ENCODE measurements around the gene COL6A2. TPM values are rescaled to one million over a fixed set of nuclear protein-coding genes. Genes with fewer than 3 reads are reported as not detected.
"Not testable (repeated sequence)": the region's sequence is repeated elsewhere in the genome, so short reads cannot be mapped to it uniquely, and the experiment has no call there.

COL6A2 gene
- total RNA-seq, 1 donor from 2014 or later = 1,821 TPM

DNA sequence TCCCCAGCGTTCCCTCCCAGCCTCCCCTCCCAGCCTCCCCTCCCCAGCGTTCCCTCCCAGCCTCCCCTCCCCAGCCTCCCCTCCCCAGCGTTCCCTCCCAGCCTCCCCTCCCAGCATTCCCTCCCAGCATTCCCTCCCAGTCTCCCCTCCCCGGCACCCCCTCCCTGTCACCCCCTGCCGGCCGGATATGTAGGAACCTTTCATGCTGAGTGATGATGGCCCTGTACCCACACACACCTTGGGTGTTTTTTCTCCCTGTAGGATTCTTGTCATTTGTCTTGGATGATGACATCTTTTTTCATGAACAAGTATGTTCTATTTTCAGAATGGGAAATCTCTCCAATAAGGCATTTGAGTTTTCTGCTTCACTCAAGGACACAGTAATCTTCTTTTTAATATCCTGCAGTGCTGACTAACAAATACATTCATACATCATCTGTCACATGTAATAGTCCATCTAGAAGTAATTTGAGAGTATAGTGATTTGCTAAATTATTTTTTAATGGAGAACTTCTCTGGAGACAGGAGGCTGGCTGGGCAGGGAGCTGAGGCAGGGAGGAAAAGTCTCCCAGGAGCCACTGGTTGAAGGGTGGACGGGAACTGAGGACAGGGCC lies 38.0 kb downstream of the COL6A2 start:
- Mint-ChIP-seq H3K9me3 (ENCODE audit: unreplicated experiment) (no peaks in the 10 kb centered on the region), H3K36me3 (ENCODE audit: unreplicated experiment) (no peaks in the 10 kb centered on the region), H3K4me3 (ENCODE audit: unreplicated experiment) (no peak overlapping the region), H3K27me3 (ENCODE audit: unreplicated experiment) (peaks cover 11% of the 10 kb centered on the region), H3K27ac (ENCODE audit: unreplicated experiment) (no peak overlapping the region), H3K4me1 (ENCODE audit: unreplicated experiment) (no peaks in the 10 kb centered on the region)
- no peak for DNase-seq (ENCODE audit: extremely low spot score, unreplicated experiment)
- TF ChIP-seq, protein P1, sequence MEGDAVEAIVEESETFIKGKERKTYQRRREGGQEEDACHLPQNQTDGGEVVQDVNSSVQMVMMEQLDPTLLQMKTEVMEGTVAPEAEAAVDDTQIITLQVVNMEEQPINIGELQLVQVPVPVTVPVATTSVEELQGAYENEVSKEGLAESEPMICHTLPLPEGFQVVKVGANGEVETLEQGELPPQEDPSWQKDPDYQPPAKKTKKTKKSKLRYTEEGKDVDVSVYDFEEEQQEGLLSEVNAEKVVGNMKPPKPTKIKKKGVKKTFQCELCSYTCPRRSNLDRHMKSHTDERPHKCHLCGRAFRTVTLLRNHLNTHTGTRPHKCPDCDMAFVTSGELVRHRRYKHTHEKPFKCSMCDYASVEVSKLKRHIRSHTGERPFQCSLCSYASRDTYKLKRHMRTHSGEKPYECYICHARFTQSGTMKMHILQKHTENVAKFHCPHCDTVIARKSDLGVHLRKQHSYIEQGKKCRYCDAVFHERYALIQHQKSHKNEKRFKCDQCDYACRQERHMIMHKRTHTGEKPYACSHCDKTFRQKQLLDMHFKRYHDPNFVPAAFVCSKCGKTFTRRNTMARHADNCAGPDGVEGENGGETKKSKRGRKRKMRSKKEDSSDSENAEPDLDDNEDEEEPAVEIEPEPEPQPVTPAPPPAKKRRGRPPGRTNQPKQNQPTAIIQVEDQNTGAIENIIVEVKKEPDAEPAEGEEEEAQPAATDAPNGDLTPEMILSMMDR (IDR thresholded peaks at IDR 0.05) = no peak

DNA sequence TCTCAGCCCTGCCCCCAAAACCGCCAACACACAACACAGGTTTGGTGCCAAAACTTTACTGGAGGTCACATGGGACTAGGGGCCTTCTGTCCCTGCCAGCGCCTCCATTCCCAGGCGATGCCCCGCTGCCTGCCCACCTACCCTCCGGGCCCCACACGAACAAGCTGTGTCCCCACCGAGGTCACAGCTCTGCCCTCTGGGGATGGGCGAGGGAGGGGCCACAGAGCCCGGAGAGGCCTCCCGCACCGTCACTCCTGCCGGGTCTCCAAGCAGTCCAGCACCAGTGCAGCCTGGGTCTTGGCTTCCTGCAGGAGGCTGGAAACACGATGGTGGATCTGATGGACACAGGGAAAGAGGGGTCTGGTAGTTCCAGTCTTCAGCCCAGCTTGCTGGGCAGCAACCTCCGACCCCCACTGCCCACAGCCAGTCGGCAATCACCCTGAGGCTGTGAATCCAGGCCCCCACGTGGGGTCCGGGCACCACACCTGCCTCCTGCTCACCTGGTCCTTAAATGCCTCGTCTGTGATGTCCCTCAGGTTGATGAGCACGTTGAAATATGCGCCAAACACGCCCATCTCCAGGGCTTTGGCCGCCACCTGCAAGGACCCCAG lies 38.9 kb downstream of the COL6A2 start:
- peaks cover 11% of the 10 kb centered on the region for H3K27me3 Mint-ChIP-seq (ENCODE audit: unreplicated experiment)
- H3K4me1 Mint-ChIP-seq (ENCODE audit: unreplicated experiment) = no peaks in the 10 kb centered on the region
- TF ChIP-seq, protein P1 (IDR thresholded peaks at IDR 0.05) = no peak
- no peaks in the 10 kb centered on the region for H3K9me3 Mint-ChIP-seq (ENCODE audit: unreplicated experiment)
- no peak for DNase-seq (ENCODE audit: extremely low spot score, unreplicated experiment)
- no peak overlapping the region for H3K27ac Mint-ChIP-seq (ENCODE audit: unreplicated experiment)
- H3K4me3 Mint-ChIP-seq (ENCODE audit: unreplicated experiment) = no peak overlapping the region
- H3K36me3 Mint-ChIP-seq (ENCODE audit: unreplicated experiment) = peaks cover 3% of the 10 kb centered on the region

- no peak for DNase-seq (ENCODE audit: extremely low spot score, unreplicated experiment)
- Mint-ChIP-seq H3K27ac (ENCODE audit: unreplicated experiment) (no peak overlapping the region), H3K36me3 (ENCODE audit: unreplicated experiment) (peaks cover 3% of the 10 kb centered on the region), H3K4me1 (ENCODE audit: unreplicated experiment) (no peaks in the 10 kb centered on the region), H3K4me3 (ENCODE audit: unreplicated experiment) (no peak overlapping the region), H3K9me3 (ENCODE audit: unreplicated experiment) (no peaks in the 10 kb centered on the region), H3K27me3 (ENCODE audit: unreplicated experiment) (peaks cover 11% of the 10 kb centered on the region)
- TF ChIP-seq, protein P1 (IDR thresholded peaks at IDR 0.05) = no peak
These were observed 40.0 kb downstream of the COL6A2 start for GRCh38 chr21:46137908-46138307.

DNA sequence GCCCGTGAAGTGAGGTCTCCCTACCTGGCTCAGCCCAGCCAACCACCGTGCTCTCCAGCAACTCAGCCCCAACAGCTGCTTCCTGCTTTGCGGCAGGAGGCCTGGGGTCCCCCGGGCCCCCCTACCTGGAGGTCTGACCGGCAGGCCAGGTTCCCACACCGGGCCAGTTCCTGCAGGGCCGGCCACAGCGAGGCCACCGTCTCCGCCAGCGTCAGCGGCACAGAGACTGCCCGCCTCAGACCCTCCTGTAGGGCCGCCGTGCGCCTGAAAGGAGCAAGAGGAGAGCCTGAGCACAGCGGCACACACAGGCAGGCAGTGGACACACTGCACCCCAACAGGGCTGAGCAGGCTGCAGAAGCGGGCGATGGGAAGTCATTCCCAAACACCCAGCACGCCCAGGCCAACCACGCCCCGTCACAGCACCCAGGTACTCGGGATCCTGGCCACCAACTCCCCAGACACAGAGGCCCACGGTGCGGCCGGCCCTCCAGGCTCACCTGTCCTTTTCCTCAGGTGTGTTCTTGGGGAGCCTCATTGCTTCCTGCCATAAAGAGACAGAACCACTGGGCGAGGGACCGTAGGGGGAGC lies 40.6 kb downstream of the COL6A2 start:
- Mint-ChIP-seq H3K4me1 (ENCODE audit: unreplicated experiment) (peaks cover 1% of the 10 kb centered on the region), H3K36me3 (ENCODE audit: unreplicated experiment) (peaks cover 3% of the 10 kb centered on the region), H3K27ac (ENCODE audit: unreplicated experiment) (no peak overlapping the region), H3K9me3 (ENCODE audit: unreplicated experiment) (no peaks in the 10 kb centered on the region), H3K4me3 (ENCODE audit: unreplicated experiment) (no peak overlapping the region), H3K27me3 (ENCODE audit: unreplicated experiment) (peaks cover 11% of the 10 kb centered on the region)
- no peak for DNase-seq (ENCODE audit: extremely low spot score, unreplicated experiment)
- TF ChIP-seq, protein P1 (IDR thresholded peaks at IDR 0.05) = no peak

DNA sequence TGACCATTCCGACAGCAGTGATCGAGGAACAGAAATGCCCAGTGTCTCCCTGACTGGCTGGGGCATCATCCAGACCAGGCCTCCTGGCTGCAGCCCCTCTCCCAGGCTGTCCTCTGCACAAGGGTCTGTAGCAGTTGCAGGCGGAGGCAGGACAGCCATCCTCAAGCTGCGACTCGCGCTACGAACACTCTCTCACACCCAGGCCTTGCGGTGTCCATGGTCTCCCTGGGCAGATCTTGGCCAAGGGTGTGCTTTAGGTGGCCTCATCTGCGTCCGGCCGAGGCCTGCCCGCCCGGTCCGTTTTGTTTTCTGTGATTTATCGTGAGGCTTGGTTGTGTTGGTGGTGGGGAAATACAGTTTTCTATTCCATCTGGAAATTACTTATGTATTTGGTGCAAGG lies 41.8 kb downstream of the COL6A2 start:
- peaks cover 11% of the 10 kb centered on the region for H3K27me3 Mint-ChIP-seq (ENCODE audit: unreplicated experiment)
- H3K4me1 Mint-ChIP-seq (ENCODE audit: unreplicated experiment) = peaks cover 9% of the 10 kb centered on the region
- DNase-seq (ENCODE audit: extremely low spot score, unreplicated experiment) = no peak
- H3K36me3 Mint-ChIP-seq (ENCODE audit: unreplicated experiment) = peaks cover 3% of the 10 kb centered on the region
- H3K4me3 Mint-ChIP-seq (ENCODE audit: unreplicated experiment) = no peak overlapping the region
- H3K27ac Mint-ChIP-seq (ENCODE audit: unreplicated experiment) = no peak overlapping the region
- no peaks in the 10 kb centered on the region for H3K9me3 Mint-ChIP-seq (ENCODE audit: unreplicated experiment)
- TF ChIP-seq, protein P1 (IDR thresholded peaks at IDR 0.05) = no peak

DNA sequence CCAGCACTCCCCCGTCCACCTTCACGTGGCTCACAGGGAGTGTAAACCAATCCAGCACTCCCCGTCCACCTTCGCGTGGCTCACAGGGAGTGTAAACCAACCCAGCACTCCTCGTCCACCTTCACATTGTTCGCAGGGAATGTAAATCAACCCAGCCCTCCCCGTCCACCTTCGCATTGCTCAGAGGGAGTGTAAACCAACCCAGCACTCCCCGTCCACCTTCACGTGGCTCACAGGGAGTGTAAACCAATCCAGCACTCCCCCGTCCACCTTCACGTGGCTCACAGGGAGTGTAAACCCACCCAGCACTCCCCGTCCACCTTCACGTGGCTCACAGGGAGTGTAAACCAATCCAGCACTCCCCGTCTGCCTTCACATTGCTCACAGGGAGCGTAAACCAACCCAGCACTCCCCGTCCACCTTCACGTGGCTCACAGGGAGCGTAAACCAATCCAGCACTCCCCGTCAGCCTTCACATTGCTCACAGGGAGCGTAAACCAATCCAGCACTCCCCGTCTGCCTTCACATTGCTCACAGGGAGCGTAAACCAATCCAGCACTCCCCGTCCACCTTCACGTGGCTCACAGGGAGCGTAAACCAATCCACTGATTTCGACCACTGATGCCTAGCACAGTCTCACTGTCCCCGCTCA lies 42.6 kb downstream of the COL6A2 start:
- not testable (repeated sequence) for DNase-seq (ENCODE audit: extremely low spot score, unreplicated experiment); H3K27ac Mint-ChIP-seq (ENCODE audit: unreplicated experiment); H3K9me3 Mint-ChIP-seq (ENCODE audit: unreplicated experiment); H3K36me3 Mint-ChIP-seq (ENCODE audit: unreplicated experiment); H3K4me3 Mint-ChIP-seq (ENCODE audit: unreplicated experiment)
- Mint-ChIP-seq H3K27me3 (ENCODE audit: unreplicated experiment) (peaks cover 11% of the 10 kb centered on the region), H3K4me1 (ENCODE audit: unreplicated experiment) (peaks cover 11% of the 10 kb centered on the region)
